Measurements from ENCODE around the gene PGLYRP3.

PGLYRP3 gene

DNA sequence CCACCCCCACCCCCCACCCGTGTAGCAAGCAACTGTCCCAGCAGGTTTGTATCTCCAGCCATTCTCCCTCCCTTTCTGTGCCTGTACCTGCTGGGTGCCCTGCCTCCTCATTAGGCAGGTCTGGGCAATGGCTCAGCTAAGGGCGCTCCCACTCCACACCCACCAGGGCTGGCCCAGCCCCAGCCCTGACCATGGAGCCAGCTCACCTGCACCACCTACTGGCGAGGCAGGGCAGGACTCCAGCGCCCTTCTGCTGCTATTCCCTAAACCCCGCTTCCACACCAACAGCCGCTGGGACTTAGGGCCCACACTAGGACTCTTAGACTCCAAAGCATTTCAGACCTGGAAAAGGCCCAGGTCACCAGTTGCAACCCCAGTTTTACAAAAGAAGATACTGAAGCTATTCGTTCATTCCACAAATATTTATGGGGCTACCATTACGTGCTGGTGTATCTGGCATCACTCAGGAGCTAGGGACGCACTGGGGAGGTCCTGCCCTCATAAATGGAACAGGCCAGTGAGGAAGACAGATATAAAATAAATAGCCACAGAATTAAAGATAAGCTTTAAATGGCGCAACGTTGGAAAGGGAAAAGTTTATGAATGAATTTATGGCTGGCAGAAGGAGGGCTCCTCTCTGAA is 24.0 kb downstream of the PGLYRP3 start:
- no peak for DNase-seq
- intact Hi-C loops (cut with DNase I) = no loop called here

DNA sequence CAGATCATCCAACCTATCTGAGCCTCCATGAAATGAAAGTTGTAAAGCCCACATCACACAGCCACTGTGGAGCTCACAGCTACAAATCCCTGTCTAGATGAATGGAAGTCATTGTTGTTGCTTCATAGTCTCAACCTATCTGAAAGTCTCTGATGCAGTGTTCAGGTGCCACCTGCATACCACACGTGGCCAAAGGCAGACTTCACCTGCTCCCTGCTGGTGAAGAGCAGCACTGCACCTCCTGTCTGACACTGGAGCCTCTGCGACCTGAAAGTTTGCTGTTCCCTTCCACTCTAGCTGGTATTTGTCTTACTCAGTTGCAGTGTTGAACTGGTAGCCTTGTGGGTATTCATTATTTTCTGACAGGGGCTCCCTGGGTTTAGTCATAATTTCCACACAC is 34.9 kb downstream of the PGLYRP3 start:
- no peak for DNase-seq
- intact Hi-C loops (cut with DNase I) = no loop called here

DNA sequence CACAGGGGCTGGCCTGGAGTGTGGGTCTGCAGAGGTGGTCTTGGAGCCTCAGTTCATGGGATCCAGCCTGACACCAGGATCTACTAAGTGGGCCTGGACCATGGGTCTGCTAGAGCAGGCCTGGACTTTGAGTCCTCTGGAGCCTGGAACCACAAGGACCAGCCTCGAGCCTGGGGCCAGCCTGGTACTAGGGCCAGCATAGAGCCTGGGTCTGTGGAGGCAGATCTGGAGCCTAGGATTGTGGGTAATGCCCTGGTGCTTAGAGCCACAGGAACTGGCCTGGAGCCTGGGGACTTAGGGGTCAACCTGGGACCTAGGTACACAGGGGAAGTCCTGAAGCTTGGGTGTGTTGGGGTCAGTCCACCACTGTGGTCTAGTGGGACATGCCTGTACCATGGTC is 40.6 kb downstream of the PGLYRP3 start:
- intact Hi-C loops (cut with DNase I) = no loop called here
- no peak for DNase-seq

DNA sequence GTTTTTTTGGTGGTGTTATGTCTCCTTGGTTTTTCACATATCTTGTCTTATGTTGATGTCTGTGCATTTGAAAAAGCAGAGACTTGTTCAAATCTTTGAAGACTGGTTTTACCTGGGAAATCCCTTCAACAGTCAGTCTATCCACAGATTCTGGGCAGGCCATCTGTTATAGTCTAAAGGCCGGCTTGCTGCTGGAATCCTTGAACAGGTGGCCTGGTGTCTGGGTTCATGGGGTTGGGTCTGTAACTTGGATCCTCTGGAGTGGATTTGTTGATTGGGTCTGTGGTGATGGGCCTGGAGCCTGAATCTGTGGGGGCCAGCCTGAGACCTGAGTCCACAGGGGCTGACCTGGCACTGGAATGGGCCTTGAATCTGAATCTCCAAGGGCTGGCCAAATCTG is 41.0 kb downstream of the PGLYRP3 start:
- intact Hi-C loops (cut with DNase I) = no loop called here
- DNase-seq = no peak

DNA sequence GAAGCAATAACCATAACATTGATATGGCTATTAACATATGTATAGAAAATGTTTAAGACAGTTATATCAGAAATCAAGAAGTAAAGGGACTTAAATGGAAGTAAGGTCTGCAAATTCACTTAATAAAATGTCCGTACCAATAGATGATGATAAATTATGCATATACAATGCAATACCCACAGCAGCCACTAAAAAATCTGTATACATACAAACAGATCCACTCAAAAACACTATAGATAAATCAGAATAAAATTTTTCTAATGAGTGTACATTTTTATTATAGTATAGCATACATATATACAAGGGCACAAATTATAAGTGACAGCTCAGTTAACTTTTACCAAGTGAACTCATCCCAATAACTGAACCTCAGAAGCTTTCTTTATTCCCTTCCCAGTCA is 47.3 kb downstream of the PGLYRP3 start:
- no peak for DNase-seq
- intact Hi-C loops (cut with DNase I) = no loop called here

DNA sequence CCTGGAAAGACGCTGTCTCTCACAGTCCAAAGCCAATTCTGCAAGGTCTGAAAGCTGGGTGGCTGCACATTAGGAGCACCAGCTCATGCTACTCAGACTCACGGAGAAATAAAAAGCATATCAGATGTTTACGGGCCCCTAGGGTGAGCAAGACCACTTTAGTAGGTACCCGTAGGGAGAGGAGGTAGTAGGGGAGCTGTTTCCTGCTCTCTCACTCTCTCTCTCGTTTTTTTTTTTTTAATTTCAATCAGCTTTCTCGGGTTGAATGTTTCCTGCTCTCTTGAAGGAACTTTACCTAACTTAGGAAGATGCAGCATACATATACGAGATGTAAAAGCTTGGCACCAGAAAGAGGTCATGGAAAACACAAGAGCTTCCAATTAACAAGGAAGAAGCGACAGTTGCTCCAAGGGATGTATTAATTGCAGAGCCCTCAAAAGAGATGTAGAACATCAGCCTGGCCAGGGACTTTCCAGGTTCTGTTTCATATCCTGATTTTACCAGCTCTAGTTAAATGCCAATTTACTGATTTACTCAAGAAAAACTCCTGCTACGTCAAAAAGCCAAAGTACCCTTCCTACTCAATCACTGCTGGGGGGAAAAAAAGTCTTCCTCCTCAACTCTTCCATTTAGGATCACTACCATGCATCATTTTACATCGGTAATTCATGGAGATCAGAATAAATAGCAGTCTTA is 50.1 kb downstream of the PGLYRP3 start:
- intact Hi-C loops (cut with DNase I) = no loop called here
- DNase-seq = no peak

DNA sequence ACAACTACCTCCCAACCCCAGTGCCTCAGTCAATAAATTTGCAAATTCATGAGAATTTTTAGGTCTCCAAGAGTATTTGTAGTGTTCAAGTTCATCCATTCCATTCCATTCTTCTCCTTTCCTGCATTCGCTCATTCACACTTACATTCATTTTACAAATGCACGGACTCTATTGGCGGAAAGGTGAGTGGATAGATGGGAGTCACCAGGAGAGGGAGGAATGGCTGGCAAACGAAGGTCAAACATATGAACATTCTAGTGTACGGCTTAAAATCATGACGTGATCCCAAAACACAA is 50.7 kb downstream of the PGLYRP3 start:
- DNase-seq = no peak
- intact Hi-C loops (cut with DNase I) = no loop called here

DNA sequence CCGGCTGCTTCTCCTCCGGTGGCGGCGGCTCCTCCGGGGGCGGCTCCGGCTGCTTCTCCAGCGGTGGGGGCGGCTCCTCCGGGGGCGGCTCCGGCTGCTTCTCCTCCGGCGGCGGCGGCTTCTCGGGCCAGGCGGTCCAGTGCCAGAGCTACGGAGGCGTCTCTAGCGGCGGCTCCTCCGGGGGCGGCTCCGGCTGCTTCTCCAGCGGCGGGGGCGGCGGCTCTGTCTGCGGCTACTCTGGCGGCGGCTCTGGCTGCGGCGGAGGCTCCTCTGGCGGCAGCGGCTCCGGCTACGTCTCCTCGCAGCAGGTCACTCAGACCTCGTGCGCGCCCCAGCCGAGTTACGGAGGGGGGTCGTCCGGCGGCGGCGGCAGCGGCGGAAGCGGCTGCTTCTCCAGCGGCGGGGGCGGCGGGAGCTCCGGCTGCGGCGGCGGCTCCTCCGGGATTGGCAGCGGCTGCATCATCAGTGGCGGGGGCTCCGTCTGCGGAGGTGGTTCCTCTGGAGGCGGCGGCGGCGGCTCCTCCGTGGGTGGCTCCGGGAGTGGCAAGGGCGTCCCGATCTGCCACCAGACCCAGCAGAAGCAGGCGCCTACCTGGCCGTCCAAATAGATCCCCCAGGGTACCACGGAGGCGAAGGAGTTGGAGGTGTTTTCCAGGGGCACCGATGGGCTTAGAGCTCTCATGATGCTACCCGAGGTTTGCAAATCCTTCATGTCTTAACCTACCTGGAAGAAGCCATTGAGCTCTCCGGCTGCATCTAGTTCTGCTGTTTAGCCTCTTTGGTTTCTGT is 51.3 kb downstream of the PGLYRP3 start:
- intact Hi-C loops (cut with DNase I) = no loop called here
- DNase-seq = peak in 39 of 42 donors; percentile 9 to 76 (median 40)

DNA sequence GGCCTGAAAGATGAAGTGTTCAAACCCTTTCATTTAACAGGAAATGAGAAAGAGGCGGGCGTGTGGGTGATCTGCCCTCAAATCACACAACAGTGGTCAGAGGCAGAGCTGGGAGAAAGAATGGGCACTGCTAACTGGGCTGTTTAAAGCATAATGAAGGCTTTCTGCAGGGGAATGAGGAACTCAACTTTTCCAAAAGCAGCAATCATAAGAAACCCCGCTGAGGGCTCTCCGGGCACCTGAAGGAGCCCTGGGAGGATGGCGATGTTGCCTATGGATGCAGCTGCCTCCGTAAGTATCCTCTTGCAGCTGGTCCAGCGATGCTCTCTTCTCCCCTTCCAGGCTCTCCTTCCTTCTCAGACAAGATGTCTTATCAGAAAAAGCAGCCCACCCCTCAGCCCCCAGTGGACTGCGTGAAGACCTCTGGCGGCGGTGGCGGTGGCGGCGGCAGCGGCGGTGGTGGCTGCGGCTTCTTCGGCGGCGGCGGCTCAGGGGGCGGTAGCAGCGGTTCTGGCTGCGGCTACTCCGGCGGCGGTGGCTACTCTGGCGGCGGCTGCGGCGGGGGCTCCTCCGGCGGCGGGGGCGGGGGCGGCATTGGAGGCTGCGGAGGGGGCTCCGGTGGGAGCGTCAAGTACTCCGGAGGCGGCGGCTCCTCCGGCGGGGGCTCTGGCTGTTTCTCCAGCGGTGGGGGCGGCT is 52.0 kb downstream of the PGLYRP3 start:
- DNase-seq = peak in 10 of 42 donors; percentile 2 to 58 (median 20)
- intact Hi-C loops (cut with DNase I) = no loop called here

DNA sequence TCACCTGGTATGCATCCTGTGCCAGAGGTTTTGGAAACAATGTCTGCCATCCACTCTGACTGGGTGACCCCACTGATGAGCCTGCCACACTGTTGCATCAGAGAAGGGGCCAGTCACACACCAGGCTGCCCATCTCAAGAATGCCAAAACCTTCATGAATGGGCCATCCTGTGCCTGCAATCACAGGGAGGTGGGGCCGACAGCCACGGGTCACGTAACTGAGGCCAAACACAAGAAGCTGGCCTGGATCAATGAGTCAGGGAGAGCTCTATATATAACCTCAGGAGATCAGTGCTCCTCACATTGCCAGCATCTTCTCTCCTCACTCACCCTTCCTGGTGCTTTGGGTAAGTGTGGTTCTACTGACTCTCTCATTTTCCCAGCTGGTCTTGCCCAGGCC is 53.4 kb downstream of the PGLYRP3 start, which contains the start of gene LORICRIN:
Gene LORICRIN (plus strand): TSS at position 301 of the 400 bp plus-strand sequence. CDS start 1,263 bp downstream, outside the sequence.
- intact Hi-C loops (cut with DNase I) = no loop called here
- no peak for DNase-seq

DNA sequence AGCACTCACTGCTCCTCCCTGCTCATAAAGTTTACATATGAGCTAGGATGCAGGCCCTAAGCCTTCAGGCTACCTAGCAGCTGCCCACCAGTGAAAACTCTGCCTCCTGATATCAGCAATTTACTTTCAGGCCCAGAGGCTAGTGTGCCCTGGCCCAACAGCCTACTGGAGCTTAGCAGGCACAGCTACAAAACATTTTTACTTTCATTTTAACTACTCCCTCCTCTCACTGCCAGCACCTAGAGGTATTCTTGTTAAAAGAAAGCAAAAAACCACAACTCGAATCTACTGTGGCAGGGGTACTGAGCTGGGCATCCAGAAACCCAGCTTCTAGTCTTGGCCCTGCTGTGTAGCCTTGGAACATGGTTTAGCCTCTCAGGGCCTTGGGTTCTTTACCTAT is 59.1 kb downstream of the PGLYRP3 start:
- intact Hi-C loops (cut with DNase I) = no loop called here
- DNase-seq = no peak

DNA sequence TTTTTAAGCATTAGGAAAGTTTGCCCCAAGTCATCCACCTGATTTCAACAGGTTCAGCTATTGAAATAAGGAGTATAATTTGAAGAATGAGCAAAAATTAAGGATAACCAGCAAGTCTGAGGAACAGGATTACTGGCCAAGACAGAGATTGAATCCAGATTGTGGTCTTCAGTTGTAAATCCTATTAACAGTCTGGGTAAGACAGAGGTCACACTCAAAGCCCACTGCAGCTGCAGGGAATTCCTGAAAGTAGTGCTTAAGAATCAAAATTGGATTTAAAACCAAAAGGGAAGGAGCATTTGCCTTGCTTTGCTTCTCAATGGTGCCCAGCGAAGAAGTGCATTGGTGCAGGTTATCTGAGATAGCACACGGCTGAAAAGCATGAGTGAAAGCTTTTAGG is 59.7 kb downstream of the PGLYRP3 start:
- intact Hi-C loops (cut with DNase I) = no loop called here
- no peak for DNase-seq

DNA sequence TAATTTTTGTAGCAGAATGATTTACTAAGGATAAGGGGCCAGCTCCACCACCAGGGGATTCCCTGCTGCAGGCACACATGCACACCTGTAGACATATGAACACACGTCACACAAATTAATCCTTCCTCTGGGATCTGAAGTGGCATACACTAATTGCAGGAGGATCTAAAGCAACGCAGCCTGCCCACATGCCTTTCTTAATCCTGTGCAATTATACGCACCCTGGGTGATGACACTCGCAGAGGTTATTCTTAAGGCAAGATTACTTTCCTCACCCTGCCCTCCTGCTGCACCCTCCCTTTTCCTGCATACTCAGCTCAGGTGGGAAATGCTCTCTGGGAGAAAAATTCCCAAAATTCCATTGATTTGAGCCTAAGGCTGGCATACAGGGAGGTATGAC is 60.8 kb downstream of the PGLYRP3 start:
- no peak for DNase-seq
- intact Hi-C loops (cut with DNase I) = no loop called here

DNA sequence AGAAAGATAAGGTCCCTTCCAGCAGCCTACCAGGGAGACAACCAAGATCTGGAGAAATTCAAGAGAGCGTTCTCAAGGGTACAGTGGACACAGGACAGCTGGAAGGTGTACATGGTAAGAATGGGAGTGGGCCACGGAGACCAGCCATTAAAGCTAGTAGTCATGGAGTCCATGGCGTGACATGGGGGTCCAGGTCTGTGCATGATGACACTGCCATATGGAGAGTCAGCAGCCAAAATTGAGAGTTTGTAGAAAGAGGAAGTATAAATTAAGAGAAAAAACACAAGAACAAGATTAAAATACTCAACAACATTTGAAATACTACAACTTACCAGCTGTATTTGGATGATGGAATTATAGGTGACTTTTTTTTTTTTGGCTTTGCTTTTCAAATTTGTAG is 61.2 kb downstream of the PGLYRP3 start:
- intact Hi-C loops (cut with DNase I) = no loop called here

DNA sequence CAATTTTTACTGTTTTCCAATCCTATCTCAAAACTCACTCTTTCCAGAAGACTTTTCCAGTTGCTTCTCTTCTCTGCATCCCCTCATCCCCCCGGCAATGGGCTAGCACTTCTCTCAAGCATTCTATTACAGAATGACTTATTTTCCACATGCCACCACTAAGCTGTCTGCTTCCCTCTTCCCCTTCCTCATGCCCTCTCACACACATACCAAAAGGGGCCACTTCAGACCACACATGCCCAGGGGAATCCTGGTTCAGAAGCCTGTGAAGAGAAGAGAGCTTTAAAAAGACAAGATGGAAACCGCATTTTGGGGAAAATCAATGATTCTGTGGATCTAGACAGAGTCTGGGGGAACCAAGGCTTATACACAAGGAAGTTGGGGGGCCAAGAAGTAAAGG is 61.7 kb downstream of the PGLYRP3 start:
- DNase-seq = no peak
- intact Hi-C loops (cut with DNase I) = no loop called here

More for the DNA sequence above, 61.2 kb downstream of the PGLYRP3 start:
- no peak for DNase-seq

DNA sequence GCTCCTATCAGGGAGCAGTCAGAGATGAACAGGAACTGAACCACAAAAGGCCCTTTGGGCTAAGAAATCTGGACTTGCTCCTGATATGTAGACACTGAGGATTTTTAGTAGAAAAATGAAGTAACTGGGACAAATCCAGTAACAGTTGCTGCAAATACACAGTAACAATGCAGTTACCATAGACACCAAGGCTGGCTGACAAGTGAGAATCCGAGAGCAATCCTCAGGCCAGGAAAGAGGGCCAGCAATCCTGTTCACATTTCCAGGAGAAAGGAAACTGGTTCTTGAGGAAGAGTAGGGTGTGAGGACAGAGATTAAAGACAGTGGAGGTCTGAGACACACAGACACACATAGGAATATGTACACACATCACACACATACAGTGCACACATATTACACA is 62.6 kb downstream of the PGLYRP3 start:
- intact Hi-C loops (cut with DNase I) = no loop called here
- no peak for DNase-seq

DNA sequence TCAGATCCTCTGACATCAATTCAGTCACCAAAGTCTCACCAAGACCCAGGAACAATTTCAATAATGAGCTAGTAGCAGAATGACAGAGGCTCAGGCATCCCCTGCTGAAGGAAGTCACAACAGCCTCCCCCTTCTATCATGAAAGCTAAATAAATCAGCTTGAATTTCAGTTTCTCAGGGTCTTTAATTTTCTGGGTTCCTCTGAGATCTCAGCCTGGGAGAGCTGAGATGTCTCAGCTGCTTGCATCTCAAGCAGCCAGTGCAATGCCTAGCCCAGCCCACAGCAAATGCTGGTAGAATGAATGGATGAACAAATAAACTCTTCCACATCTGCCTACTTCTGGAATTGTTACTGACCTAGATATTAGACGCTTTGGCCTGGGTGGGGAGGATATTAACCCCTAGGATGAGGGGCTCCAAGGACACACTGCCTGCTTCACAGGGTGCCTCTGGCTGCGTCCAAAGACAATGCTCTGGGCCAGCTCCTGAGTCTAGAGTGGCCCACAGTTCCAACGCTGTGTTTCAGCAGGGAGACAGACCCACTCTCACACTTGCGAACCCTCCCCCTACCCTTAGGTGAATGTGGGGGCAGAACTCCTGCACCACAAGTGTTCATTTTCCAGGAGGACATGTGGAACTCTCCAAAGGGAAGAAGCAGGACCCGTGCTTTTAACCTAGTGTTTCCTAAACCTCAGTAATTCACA is 64.4 kb downstream of the PGLYRP3 start:
- intact Hi-C loops (cut with DNase I) = no loop called here
- DNase-seq = no peak

Data from head of caudate nucleus (tissue), 42 donors.